ENCODE data around the gene GSTM4. TPM values are rescaled to one million over a fixed set of nuclear protein-coding genes. Genes with fewer than 3 reads are reported as not detected.
"Not testable (repeated sequence)": the region's sequence is repeated elsewhere in the genome, so short reads cannot be mapped to it uniquely, and the experiment has no call there.

The GSTM4 gene
- polyA plus RNA-seq, 4 donors = 49.3 to 65.5 (median 61.8) TPM

DNA sequence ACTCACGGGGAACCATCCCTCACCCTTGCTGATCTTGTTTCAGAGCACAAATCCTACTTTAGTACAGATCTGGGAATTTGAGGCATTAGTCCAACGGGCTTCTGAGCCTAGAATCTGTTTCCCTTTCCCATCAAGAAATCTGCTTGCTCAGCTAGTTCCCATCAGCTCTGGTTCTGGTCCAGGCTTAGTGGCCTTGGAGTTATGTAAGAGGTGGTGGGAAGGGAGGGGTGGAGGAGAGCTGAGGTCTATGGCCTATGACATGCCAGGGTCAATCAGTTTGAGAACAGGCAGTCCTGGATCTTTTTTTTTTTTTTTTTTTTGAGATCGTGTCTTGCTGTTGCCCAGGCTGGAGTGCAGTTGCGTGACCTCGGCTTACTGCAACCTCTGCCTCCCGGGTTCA, 35.9 kb downstream of the GSTM4 start:
- DNase-seq (ENCODE audit: low read depth in 4 of 4, low spot score in 2 of 4) = no peak

DNA sequence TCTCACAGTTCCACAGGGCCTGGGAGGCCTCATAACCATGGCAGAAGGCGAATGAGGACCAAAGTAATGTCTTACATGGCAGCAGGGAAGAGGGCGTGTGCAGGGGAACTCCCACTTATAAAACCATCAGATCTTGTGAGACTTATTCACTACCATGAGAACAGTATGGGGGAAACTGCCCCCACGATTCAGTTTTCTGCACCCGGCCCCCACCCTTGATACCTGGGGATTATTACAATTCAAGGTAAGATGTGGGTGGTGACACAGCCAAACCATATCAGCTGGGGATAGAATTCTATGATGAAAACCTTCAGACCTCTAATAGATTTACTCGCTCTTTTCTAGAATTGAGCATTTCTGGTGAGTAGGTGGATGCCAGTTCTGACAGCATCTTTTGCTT, 38.5 kb downstream of the GSTM4 start:
- DNase-seq (ENCODE audit: low read depth in 4 of 4, low spot score in 2 of 4) = not testable (repeated sequence)

DNA sequence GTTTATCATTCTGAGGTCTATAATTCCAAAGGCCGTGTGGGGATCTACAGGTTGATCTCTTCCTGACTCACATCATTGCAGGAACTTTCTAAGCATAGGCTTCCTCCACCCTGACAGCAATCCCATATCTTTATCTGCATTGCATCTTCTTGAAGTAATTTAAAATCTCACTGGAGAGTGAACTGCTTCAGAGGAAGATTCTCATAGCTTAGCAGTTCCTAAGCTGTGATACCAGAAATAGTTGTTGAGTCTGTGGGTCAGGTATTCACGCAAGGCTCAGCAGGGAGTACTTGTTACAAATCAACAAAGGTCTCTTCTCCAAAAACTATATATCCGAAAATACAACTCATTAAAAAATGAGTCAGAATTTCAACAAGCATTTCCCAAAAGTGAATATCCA, 39.2 kb downstream of the GSTM4 start:
- not testable (repeated sequence) for DNase-seq (ENCODE audit: low read depth in 4 of 4, low spot score in 2 of 4)

DNA sequence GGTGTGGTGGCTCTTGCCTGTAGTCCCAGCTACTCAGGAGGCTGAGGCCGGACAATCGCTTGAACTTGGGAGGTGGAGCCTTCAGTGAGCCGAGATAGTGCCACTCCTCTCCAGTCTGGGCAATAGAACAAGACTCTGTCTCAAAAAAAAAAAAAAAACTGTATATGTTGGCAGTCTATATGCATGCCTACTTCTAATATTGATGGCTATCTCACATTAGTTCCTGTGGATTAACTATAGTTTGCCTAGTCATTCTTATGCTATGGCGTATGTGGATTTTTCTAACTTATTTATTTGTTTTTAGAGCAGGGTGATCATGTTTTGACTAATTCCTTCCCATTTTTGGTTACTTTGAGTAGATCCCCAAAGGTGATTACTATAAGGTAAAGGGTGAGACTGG, 41.2 kb downstream of the GSTM4 start:
- DNase-seq (ENCODE audit: low read depth in 4 of 4, low spot score in 2 of 4) = no peak

DNA sequence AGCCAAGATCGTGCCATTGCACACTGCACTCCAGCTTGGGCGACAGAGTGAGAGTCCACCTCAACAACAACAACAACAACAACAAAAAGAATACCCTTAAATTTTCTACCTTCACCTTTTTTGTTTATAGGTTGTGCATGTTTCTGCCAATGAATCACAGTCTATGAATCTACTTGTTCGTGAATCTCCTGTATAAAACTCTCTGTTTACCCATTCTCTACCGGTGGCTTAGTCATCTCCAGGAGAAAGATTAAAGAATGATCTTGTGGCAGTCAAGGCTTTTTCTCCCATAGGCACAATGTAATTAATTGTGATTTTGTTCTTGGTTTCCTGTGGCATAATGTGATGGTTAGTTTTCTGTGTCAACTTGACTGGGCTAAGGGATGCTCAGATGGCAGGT, 42.0 kb downstream of the GSTM4 start:
- DNase-seq (ENCODE audit: low read depth in 4 of 4, low spot score in 2 of 4) = not testable (repeated sequence)

DNA sequence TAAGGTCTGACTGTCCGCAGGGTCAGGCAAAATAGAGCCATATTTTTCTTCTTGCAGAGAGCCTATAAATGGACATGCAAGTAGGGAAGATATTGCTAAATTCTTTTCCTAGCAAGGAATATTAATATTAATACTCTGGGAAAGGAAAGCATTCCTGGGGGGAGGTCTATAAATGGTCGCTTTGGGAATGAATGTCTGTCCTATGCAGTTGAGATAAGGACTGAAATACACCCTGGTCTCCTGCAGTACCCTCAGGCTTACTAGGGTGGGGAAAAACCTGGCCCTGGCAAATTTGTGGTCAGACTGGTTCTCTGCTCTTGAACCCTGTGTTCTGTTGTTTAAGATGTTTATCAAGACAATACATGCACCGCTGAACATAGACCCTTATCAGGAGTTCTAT, 47.0 kb downstream of the GSTM4 start:
- not testable (repeated sequence) for DNase-seq (ENCODE audit: low read depth in 4 of 4, low spot score in 2 of 4)

DNA sequence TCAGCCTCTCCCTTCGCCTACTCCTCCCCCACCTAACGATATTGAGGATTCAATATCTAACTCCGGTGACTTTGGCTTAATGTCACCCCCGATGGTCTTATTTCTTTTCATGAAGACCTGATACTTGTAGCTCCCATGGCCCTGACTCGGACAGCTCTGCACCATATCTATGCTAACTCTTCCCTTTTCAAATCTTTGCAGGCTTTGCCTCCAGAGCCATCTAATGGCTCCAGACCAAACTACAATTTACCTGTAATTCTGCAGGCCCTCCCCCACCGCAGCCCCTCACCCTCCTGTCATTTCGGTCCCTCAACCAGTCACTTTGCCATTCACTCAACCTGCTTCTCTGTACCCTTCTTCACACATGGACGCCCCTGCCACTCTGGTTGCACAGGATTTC, 48.3 kb downstream of the GSTM4 start:
- no peak for DNase-seq (ENCODE audit: low read depth in 4 of 4, low spot score in 2 of 4)

DNA sequence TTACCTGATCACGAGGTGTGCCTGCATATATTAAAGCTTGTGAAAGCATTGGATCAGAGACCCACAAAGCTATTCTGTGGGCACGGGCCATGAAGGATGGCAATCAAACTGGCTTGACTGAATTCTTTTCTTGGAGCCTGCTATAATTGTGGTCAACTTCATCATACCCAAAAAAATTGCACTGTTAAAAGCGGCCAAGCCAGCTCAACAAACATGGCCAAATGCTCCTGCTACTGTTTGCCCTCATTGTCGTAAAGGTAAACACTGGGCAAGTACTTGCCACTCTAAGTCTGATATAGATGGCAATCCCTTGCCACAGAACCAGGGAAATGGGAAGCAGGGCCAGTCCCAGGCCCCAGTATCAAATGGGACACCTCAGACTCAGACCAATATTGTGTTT, 49.5 kb downstream of the GSTM4 start:
- no peak for DNase-seq (ENCODE audit: low read depth in 4 of 4, low spot score in 2 of 4)

DNA sequence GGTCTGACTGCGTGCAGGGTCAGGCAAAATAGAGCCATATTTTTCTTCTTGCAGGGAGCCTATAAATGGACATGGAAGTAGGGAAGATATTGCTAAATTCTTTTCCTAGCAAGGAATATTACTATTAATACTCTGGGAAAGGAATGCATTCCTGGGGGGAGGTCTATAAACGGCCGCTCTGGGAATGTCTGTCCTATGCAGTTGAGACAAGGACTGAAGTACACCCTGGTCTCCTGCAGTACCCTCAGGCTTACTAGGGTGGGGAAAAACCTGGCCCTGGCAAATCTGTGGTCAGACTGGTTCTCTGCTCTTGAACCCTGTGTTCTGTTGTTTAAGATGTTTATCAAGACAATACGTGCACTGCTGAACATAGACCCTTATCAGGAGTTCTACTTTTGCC, 53.0 kb downstream of the GSTM4 start:
- DNase-seq (ENCODE audit: low read depth in 4 of 4, low spot score in 2 of 4) = not testable (repeated sequence)

DNA sequence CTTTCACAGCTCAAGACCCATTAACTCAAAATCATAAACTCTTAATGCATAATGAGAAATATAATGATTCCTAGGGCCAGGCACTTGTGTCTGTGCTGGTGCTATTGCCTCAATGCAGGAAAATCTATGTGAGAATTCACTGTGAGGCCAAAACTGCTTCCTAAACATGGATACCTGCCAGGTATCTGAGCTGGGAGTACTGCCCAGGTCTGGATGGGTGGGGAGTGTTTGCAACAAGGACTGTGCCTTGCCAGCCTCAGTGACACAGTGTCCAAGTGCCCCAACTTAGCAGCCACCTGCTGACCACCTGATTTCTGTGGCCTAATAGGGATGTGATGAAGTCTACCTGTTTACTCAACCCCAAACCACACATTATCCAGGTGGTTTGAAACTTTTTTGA, 53.9 kb downstream of the GSTM4 start:
- not testable (repeated sequence) for DNase-seq (ENCODE audit: low read depth in 4 of 4, low spot score in 2 of 4)

Other genes starting within 250 kb of the GSTM4 start
- 100 to 1,000 TPM in 3 of 4 donors, 10 to 100 TPM in 1; 94.8 to 123 (median 107) TPM for gene PSMA5, start 229.7 kb upstream of the GSTM4 start, polyA plus RNA-seq (ENCODE audit: insufficient read length in 4 of 4)
- gene SYPL2, start 189.6 kb upstream of the GSTM4 start, polyA plus RNA-seq (ENCODE audit: insufficient read length in 4 of 4) = 10 to 100 TPM in 2 of 4 donors, 1 to 10 TPM in 2; 5.6 to 14.0 (median 11.2) TPM
- gene ATXN7L2, start 172.2 kb upstream of the GSTM4 start, polyA plus RNA-seq (ENCODE audit: insufficient read length in 4 of 4) = 10 to 100 TPM in 3 of 4 donors, 1 to 10 TPM in 1; 6.9 to 17.7 (median 11.8) TPM
- gene CYB561D1, start 162.0 kb upstream of the GSTM4 start, polyA plus RNA-seq (ENCODE audit: insufficient read length in 4 of 4) = 10 to 100 TPM in 1 of 4 donors, 1 to 10 TPM in 3; 7.8 to 10.1 (median 8.9) TPM
- 10 to 100 TPM in 1 of 4 donors, 1 to 10 TPM in 3; 7.2 to 10.0 (median 8.1) TPM for gene AMIGO1, start 146.4 kb upstream of the GSTM4 start, polyA plus RNA-seq (ENCODE audit: insufficient read length in 4 of 4)
- gene GPR61, start 116.2 kb upstream of the GSTM4 start, polyA plus RNA-seq (ENCODE audit: insufficient read length in 4 of 4) = 1 to 10 TPM in 2 of 4 donors, under 1 TPM in 2; 0.58 to 1.0 (median 0.81) TPM
- 10 to 100 TPM; 10.1 to 13.8 (median 12.2) TPM for gene GNAI3, start 107.5 kb upstream of the GSTM4 start, polyA plus RNA-seq (ENCODE audit: insufficient read length in 4 of 4)
- not detected for gene GNAT2, start 36.5 kb upstream of the GSTM4 start, polyA plus RNA-seq (ENCODE audit: insufficient read length in 4 of 4)
- 10 to 100 TPM; 40.7 to 66.9 (median 51.5) TPM for gene AMPD2, start 36.3 kb upstream of the GSTM4 start, polyA plus RNA-seq (ENCODE audit: insufficient read length in 4 of 4)
- 100 to 1,000 TPM; 143 to 275 (median 238) TPM for gene GSTM2, start 12.0 kb downstream of the GSTM4 start, polyA plus RNA-seq (ENCODE audit: insufficient read length in 4 of 4)
- gene GSTM1, start 31.7 kb downstream of the GSTM4 start, polyA plus RNA-seq (ENCODE audit: insufficient read length in 4 of 4) = 100 to 1,000 TPM in 1 of 4 donors, 1 to 10 TPM in 3; 1.7 to 119 (median 3.1) TPM
- 10 to 100 TPM; 34.2 to 55.5 (median 39.7) TPM for gene GSTM5, start 56.2 kb downstream of the GSTM4 start, polyA plus RNA-seq (ENCODE audit: insufficient read length in 4 of 4)
- gene GSTM3, start 84.9 kb downstream of the GSTM4 start, polyA plus RNA-seq (ENCODE audit: insufficient read length in 4 of 4) = 100 to 1,000 TPM; 201 to 268 (median 237) TPM
- gene EPS8L3, start 107.8 kb downstream of the GSTM4 start, polyA plus RNA-seq (ENCODE audit: insufficient read length in 4 of 4) = 1 to 10 TPM in 1 of 4 donors, under 1 TPM in 3; 0.37 to 1.6 (median 0.71) TPM